ENCODE data around the gene ZNF500.

DNA sequence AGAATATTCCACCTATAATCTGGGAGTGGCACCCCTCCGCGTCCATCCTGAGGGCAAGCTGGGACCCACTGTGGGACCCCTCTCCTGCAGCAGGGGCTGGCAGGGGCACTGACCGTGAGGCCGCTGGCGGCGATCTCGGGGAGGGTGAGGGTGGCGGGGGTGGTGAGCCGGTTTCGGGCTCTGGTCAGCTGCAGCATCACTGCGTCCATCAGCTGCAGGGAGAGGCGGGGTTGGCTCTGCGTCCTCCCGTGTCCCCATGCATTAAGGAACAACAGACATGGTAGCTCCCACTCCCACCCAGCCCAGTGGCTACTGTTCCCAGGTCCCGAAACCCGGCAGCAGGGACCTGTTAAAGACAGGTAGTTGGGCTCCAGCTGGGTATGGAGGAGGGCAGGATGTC lies 31.5 kb upstream of the ZNF500 start:
- TF ChIP-seq, protein P1, sequence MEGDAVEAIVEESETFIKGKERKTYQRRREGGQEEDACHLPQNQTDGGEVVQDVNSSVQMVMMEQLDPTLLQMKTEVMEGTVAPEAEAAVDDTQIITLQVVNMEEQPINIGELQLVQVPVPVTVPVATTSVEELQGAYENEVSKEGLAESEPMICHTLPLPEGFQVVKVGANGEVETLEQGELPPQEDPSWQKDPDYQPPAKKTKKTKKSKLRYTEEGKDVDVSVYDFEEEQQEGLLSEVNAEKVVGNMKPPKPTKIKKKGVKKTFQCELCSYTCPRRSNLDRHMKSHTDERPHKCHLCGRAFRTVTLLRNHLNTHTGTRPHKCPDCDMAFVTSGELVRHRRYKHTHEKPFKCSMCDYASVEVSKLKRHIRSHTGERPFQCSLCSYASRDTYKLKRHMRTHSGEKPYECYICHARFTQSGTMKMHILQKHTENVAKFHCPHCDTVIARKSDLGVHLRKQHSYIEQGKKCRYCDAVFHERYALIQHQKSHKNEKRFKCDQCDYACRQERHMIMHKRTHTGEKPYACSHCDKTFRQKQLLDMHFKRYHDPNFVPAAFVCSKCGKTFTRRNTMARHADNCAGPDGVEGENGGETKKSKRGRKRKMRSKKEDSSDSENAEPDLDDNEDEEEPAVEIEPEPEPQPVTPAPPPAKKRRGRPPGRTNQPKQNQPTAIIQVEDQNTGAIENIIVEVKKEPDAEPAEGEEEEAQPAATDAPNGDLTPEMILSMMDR (conservative IDR thresholded peaks at IDR 0.05; ENCODE audit: low read depth, low read length): no peak
- no peak for TF ChIP-seq EZH2 (IDR thresholded peaks at IDR 0.05; ENCODE audit: low read length, unreplicated experiment)
